Mesenchymal stem cell (in vitro differentiated cells and primary cell): ENCODE data around the gene TFAP2D.

ENCODE experiments used
- DNase-seq: peaks from one replicate; pipeline ENCODE4 v3.0.0-alpha.2; 2013
- H2AFZ ChIP-seq: one replicate; pipeline ENCODE4 v1.6.1; 2013; ENCODE audit warnings: low read depth, mild to moderate bottlenecking, control low read depth, inconsistent platforms, low read length, moderate library complexity
- H2AK5ac ChIP-seq: 2 replicates; pipeline ENCODE4 v1.6.1; 2013; ENCODE audit warnings: low read length, moderate library complexity, mild to moderate bottlenecking, inconsistent platforms; ENCODE audit not compliant: severe bottlenecking
- H2BK120ac ChIP-seq: one replicate; pipeline ENCODE4 v1.6.1; 2013; ENCODE audit warnings: low read depth, mild to moderate bottlenecking, inconsistent platforms, low read length, moderate library complexity
- H2BK12ac ChIP-seq, 2 experiments: one replicate each; pipeline ENCODE4 v1.6.1; 2013; ENCODE audit warnings: inconsistent platforms in 2 of 2, low read length in 2 of 2, mild to moderate bottlenecking in 2 of 2, moderate library complexity in 2 of 2, control low read depth in 1 of 2
- H2BK15ac ChIP-seq: one replicate; pipeline ENCODE4 v1.6.1; 2013; ENCODE audit warnings: mild to moderate bottlenecking, low read depth, inconsistent platforms; ENCODE audit not compliant: poor library complexity, severe bottlenecking
- H2BK5ac ChIP-seq: 2 replicates; pipeline ENCODE4 v1.6.1; 2013; ENCODE audit warnings: low read depth, mild to moderate bottlenecking, low read length, control low read depth, inconsistent platforms; ENCODE audit not compliant: poor library complexity, severe bottlenecking
- H3K14ac ChIP-seq, 2 experiments: one replicate each; pipeline ENCODE4 v1.6.1; 2013; ENCODE audit warnings: inconsistent platforms in 2 of 2, low read length in 2 of 2, control low read depth in 1 of 2, mild to moderate bottlenecking in 1 of 2, moderate library complexity in 1 of 2
- H3K18ac ChIP-seq, 2 experiments: one replicate each; pipeline ENCODE4 v1.6.1; 2013; ENCODE audit warnings: inconsistent platforms in 2 of 2, low read length in 2 of 2, control low read depth in 1 of 2, low read depth in 1 of 2, mild to moderate bottlenecking in 1 of 2
- H3K23ac ChIP-seq, 2 experiments: one replicate each; pipeline ENCODE4 v1.6.1; 2013; ENCODE audit warnings: inconsistent platforms in 2 of 2, low read length in 2 of 2, mild to moderate bottlenecking in 2 of 2, moderate library complexity in 2 of 2, control low read depth in 1 of 2
- H3K27ac ChIP-seq: 2 replicates; pipeline ENCODE4 v1.5.1; 2013; ENCODE audit warnings: mild to moderate bottlenecking, moderate library complexity, low read length, control low read depth, inconsistent platforms; ENCODE audit not compliant: poor library complexity, severe bottlenecking
- H3K27me3 ChIP-seq, 2 experiments: 2 replicates each; pipeline versions ENCODE4 v1.6.1 to v1.7.0; 2013; ENCODE audit warnings: low read length in 2 of 2, mild to moderate bottlenecking in 2 of 2, moderate library complexity in 2 of 2, control low read depth in 1 of 2, inconsistent platforms in 1 of 2; ENCODE audit not compliant: control insufficient read depth in 1 of 2, insufficient read depth in 1 of 2
- H3K36me3 ChIP-seq, 2 experiments: 2 replicates each; pipeline versions ENCODE4 v1.6.1 to v1.7.0; 2013; ENCODE audit warnings: low read length in 2 of 2, control low read depth in 1 of 2, inconsistent platforms in 1 of 2, low read depth in 1 of 2, mild to moderate bottlenecking in 1 of 2; ENCODE audit not compliant: insufficient read depth in 2 of 2, control insufficient read depth in 1 of 2
- H3K4ac ChIP-seq, 2 experiments: one replicate each; pipeline ENCODE4 v1.6.1; 2013; ENCODE audit warnings: inconsistent platforms in 2 of 2, low read length in 2 of 2, mild to moderate bottlenecking in 2 of 2, moderate library complexity in 2 of 2, control low read depth in 1 of 2, low read depth in 1 of 2
- H3K4me1 ChIP-seq: 2 replicates; pipeline ENCODE4 v1.6.1; 2013; ENCODE audit warnings: low read depth, low read length, control low read depth; ENCODE audit not compliant: control insufficient read depth, insufficient read depth
- H3K4me2 ChIP-seq: 2 replicates; pipeline ENCODE4 v1.6.1; 2013; ENCODE audit warnings: low read length, mild to moderate bottlenecking, inconsistent platforms; ENCODE audit not compliant: poor library complexity, severe bottlenecking
- H3K4me3 ChIP-seq, 2 experiments: 2 replicates each; pipeline versions ENCODE4 v1.5.1 to v1.7.0; 2013; ENCODE audit warnings: low read length in 2 of 2, mild to moderate bottlenecking in 2 of 2, control low read depth in 1 of 2, low read depth in 1 of 2; ENCODE audit not compliant: insufficient read depth in 1 of 2
- H3K79me1 ChIP-seq: replicated peaks from 2 replicates; pipeline ENCODE4 v1.6.1; 2013; ENCODE audit warnings: mild to moderate bottlenecking, control low read depth, low read length, inconsistent platforms; ENCODE audit not compliant: poor library complexity, severe bottlenecking
- H3K9ac ChIP-seq: 2 replicates; pipeline ENCODE4 v1.7.0; 2013; ENCODE audit warnings: mild to moderate bottlenecking, low read length, moderate library complexity
- H3K9me3 ChIP-seq: 2 replicates; pipeline ENCODE4 v1.7.0; 2013; ENCODE audit warnings: mild to moderate bottlenecking, low read length; ENCODE audit not compliant: control insufficient read depth
- H4K8ac ChIP-seq: one replicate; pipeline ENCODE4 v1.6.1; 2013; ENCODE audit warnings: inconsistent platforms, mild to moderate bottlenecking, low read length, moderate library complexity
- H4K91ac ChIP-seq: one replicate; pipeline ENCODE4 v1.6.1; 2013; ENCODE audit warnings: mild to moderate bottlenecking, low read length, inconsistent platforms
- WGBS: methylation state at CpG from one replicate; pipeline ENCODE4 v1.1.7; 2013; ENCODE audit warnings: mixed read lengths; 5-methylcytosine and 5-hydroxymethylcytosine counted together

The TFAP2D gene

DNA sequence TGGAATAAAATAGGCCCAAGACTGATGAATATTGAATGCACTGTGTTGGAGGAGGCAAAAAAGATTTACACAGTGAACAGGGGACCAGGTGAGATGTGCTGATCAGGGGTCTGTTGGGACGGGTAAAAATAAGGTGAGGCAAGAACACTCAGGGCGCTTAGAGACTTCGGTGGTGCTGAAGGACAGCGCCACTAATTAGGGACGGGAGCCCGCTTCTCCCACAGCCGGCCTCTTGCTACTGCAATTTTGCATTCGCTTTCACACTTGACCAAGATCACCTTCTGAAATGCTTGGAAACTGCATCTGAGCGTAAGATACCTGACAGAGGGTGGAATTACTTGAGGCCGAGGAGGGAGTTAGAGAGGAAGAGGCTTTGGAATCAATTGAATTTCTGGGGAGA lies 7.3 kb downstream of the TFAP2D start:
- Histone ChIP-seq H3K4ac (no peak overlapping the region), H2BK15ac (no peak overlapping the region), H2BK120ac (no peak overlapping the region), H3K4me2 (no peak overlapping the region), H3K27me3 (peaks cover 48 to 88% of the 10 kb centered on the region in 2 experiments), H3K14ac (no peak overlapping the region), H3K9me3 (no peaks in the 10 kb centered on the region), H3K9ac (no peak overlapping the region), H3K27ac (no peak overlapping the region), H2BK12ac (no peak overlapping the region), H3K23ac (no peak overlapping the region), H4K91ac (no peak overlapping the region), H3K18ac (no peak overlapping the region), H3K36me3 (no peaks in the 10 kb centered on the region), H3K4me1 (peaks cover 2% of the 10 kb centered on the region), H3K79me1 (no peaks in the 10 kb centered on the region), H2BK5ac (no peak overlapping the region), H2AK5ac (no peak overlapping the region), H3K4me3 (no peak overlapping the region), H2AFZ (no peak overlapping the region), H4K8ac (no peak overlapping the region)
- no peak for DNase-seq
- WGBS = 11% methylated on average over 5 of the region's 10 CpGs

DNA sequence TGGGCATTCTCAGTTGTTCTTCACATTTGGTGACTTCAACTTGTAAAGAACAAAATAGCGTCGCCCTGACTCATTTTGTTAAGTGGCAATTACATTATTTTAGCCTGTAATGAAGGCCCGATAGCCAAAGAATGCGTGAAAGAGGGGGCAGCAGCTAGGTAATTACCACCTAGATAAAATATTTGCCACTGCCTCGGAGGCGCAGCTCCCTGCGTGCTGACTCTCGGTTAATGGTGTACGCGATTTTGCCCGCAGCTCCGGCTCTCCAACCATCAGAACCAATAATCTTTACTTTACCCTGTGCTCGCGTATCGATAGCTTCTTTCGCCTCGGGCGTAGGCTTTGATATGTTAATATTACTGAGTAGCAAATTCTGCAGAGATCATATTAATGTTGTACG lies 8.7 kb downstream of the TFAP2D start:
- H3K4me2 ChIP-seq = no peak overlapping the region
- H2BK5ac ChIP-seq = no peak overlapping the region
- H3K9ac ChIP-seq = no peak overlapping the region
- no peaks in the 10 kb centered on the region for H3K79me1 ChIP-seq
- H3K9me3 ChIP-seq = no peaks in the 10 kb centered on the region
- peaks cover 2% of the 10 kb centered on the region for H3K4me1 ChIP-seq
- no peak overlapping the region for H3K27ac ChIP-seq
- no peak overlapping the region for H2AFZ ChIP-seq
- no peak overlapping the region for H3K4me3 ChIP-seq
- WGBS = 2% methylated on average over 17 of the region's 19 CpGs
- H2BK120ac ChIP-seq = no peak overlapping the region
- peaks cover 35 to 79% of the 10 kb centered on the region in 2 experiments for H3K27me3 ChIP-seq
- no peak overlapping the region for H3K23ac ChIP-seq
- H4K91ac ChIP-seq = no peak overlapping the region
- no peak overlapping the region for H4K8ac ChIP-seq
- H2AK5ac ChIP-seq = no peak overlapping the region
- H3K14ac ChIP-seq = no peak overlapping the region
- no peaks in the 10 kb centered on the region for H3K36me3 ChIP-seq
- H3K4ac ChIP-seq = no peak overlapping the region
- H3K18ac ChIP-seq = no peak overlapping the region
- DNase-seq = no peak
- no peak overlapping the region for H2BK15ac ChIP-seq
- H2BK12ac ChIP-seq = no peak overlapping the region

DNA sequence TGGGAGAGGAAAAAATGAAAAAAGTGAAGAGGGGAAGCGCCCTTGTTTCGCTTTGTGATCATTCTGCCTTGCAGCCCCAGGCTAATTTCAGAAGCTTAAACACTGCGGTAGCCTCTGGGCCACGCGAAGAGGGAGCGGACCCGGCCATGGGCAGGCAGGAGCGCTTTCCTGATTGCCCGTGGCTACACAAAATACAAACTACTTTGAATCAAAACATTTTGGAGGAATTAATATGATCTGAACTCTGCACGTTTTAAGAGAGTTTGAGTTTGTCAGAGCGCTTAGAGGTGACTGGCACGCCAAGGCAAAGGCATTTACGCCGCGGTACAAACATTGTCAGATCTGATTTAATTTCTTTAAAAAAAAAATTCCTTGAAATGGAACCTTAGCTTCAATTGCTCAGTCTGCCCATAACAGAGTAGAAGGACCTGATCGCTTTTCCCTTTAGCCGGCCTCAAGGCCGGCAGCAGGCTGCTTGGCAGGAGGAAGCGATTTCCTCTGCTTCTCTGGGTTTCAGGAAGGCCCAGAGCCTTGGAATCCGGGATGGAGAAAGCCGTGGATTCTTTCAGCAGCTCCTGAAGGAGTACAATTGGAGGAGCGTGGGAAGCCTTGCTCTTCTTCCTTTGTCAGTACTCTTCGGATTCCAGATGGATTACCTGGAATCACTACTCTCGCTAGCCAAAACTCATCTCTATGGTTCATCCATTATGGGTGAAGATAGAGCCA lies 9.7 kb downstream of the TFAP2D start:
- Histone ChIP-seq H3K79me1 (no peaks in the 10 kb centered on the region), H3K4ac (no peak overlapping the region), H4K91ac (no peak overlapping the region), H3K27ac (no peak overlapping the region), H4K8ac (no peak overlapping the region), H3K27me3 (peaks cover 32 to 76% of the 10 kb centered on the region in 2 experiments), H2BK120ac (no peak overlapping the region), H3K4me3 (no peak overlapping the region), H3K14ac (no peak overlapping the region), H2BK12ac (no peak overlapping the region), H3K36me3 (no peaks in the 10 kb centered on the region), H2AFZ (no peak overlapping the region), H2BK15ac (no peak overlapping the region), H3K4me2 (no peak overlapping the region), H2AK5ac (no peak overlapping the region), H3K9me3 (no peaks in the 10 kb centered on the region), H3K9ac (no peak overlapping the region), H2BK5ac (no peak overlapping the region), H3K4me1 (peaks cover 2% of the 10 kb centered on the region), H3K23ac (no peak overlapping the region), H3K18ac (no peak overlapping the region)
- DNase-seq = no peak
- 13% methylated on average over 22 of the region's 24 CpGs for WGBS

DNA sequence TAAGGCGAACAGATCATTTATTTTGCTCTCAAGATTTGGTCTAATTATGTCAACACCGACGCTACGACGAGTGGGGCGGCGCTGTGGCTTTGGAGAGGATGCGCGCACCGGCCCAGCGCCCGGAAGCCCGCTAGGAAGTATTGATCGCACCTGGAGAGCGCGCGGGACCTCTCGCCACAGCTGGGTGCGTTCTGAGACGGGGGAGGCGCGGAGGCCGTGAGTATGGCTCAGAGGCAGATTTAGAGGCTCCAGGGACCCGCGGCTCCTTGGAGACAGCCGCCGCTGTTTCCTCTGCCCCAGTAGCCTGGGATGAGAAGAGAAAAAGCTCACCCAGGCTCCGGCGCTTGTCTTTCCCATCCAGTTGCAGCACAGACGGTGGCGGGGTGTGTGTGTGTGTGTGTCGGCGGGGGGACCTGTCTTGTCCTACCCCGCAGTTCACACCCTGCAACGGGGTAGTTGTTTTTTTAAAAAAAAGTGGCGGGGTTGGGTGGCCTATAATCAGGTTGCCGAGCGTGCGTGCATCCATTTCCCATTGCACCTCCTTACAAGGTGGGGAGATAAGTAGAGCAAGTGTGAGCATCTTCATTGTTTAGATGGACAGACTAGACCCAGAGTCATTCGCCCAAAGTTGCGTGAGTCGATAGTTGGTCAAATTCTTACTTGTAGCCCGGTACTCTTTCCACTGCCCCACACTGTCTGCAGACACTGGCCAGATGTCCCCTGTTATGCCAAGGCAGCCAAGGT lies 11.2 kb downstream of the TFAP2D start:
- no peak overlapping the region for H3K27ac ChIP-seq
- no peak overlapping the region for H3K9ac ChIP-seq
- H4K8ac ChIP-seq = no peak overlapping the region
- no peak overlapping the region for H3K4me2 ChIP-seq
- H3K4me3 ChIP-seq = no peak overlapping the region
- H2BK12ac ChIP-seq = no peak overlapping the region
- H3K79me1 ChIP-seq = no peaks in the 10 kb centered on the region
- WGBS = 8% methylated on average over 42 of the region's 43 CpGs
- H2BK15ac ChIP-seq = no peak overlapping the region
- peaks cover 32 to 66% of the 10 kb centered on the region in 2 experiments for H3K27me3 ChIP-seq
- H3K4me1 ChIP-seq = peaks cover 2% of the 10 kb centered on the region
- H3K14ac ChIP-seq = no peak overlapping the region
- no peak overlapping the region for H2AK5ac ChIP-seq
- H2AFZ ChIP-seq = no peak overlapping the region
- no peak for DNase-seq
- no peak overlapping the region for H4K91ac ChIP-seq
- H3K23ac ChIP-seq = no peak overlapping the region
- H3K18ac ChIP-seq = no peak overlapping the region
- H2BK120ac ChIP-seq = no peak overlapping the region
- H3K9me3 ChIP-seq = no peaks in the 10 kb centered on the region
- H2BK5ac ChIP-seq = no peak overlapping the region
- no peak overlapping the region for H3K4ac ChIP-seq
- no peaks in the 10 kb centered on the region for H3K36me3 ChIP-seq
